Measurements from ENCODE around the gene KCND3.

KCND3 gene

GRCh38 chr1:112006416-112007025 lies 17.1 kb upstream of the KCND3 start:
- TF ChIP-seq, protein P1, sequence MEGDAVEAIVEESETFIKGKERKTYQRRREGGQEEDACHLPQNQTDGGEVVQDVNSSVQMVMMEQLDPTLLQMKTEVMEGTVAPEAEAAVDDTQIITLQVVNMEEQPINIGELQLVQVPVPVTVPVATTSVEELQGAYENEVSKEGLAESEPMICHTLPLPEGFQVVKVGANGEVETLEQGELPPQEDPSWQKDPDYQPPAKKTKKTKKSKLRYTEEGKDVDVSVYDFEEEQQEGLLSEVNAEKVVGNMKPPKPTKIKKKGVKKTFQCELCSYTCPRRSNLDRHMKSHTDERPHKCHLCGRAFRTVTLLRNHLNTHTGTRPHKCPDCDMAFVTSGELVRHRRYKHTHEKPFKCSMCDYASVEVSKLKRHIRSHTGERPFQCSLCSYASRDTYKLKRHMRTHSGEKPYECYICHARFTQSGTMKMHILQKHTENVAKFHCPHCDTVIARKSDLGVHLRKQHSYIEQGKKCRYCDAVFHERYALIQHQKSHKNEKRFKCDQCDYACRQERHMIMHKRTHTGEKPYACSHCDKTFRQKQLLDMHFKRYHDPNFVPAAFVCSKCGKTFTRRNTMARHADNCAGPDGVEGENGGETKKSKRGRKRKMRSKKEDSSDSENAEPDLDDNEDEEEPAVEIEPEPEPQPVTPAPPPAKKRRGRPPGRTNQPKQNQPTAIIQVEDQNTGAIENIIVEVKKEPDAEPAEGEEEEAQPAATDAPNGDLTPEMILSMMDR (IDR thresholded peaks at IDR 0.05; ENCODE audit: insufficient read depth, low read length, missing control alignments): no peak
- no peak overlapping the region for H3K4me3 ChIP-seq (ENCODE audit: low read depth, low read length)
- CTCF ChIA-PET: no interaction called here
- DNase-seq (ENCODE audit: low read depth, low spot score): no peak
- POLR2A ChIA-PET: no interaction called here

DNA sequence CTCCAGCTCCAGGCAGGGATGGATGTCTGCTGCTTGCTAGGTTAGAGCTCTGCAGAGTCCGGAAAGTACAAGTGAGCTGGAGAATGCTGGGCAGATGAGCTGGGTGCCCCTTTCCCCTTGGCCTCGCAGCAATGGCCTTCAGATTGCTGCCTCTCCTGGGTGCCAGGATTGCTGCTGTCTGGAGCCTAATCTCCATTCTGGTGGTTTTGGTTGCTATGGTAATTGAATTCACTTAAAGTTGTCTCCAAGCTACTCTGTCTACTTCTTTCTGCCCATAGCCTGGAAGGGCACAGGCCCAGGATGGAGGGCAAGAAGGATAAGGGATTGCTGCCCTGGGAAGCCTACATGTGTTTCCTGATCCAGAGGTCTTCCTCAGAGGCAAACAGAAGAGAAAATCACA lies 14.6 kb upstream of the KCND3 start:
- ChIA-PET CTCF (no interaction called here), POLR2A (no interaction called here)
- DNase-seq (ENCODE audit: low read depth, low spot score): no peak
- no peak overlapping the region for H3K4me3 ChIP-seq (ENCODE audit: low read depth, low read length)
- TF ChIP-seq, protein P1 (IDR thresholded peaks at IDR 0.05; ENCODE audit: insufficient read depth, low read length, missing control alignments): no peak

GRCh38 chr1:112002514-112002913 lies 13.0 kb upstream of the KCND3 start:
- ChIA-PET CTCF (no interaction called here), POLR2A (no interaction called here)
- TF ChIP-seq, protein P1 (IDR thresholded peaks at IDR 0.05; ENCODE audit: insufficient read depth, low read length, missing control alignments): no peak
- no peak for DNase-seq (ENCODE audit: low read depth, low spot score)
- H3K4me3 ChIP-seq (ENCODE audit: low read depth, low read length): no peak overlapping the region

DNA sequence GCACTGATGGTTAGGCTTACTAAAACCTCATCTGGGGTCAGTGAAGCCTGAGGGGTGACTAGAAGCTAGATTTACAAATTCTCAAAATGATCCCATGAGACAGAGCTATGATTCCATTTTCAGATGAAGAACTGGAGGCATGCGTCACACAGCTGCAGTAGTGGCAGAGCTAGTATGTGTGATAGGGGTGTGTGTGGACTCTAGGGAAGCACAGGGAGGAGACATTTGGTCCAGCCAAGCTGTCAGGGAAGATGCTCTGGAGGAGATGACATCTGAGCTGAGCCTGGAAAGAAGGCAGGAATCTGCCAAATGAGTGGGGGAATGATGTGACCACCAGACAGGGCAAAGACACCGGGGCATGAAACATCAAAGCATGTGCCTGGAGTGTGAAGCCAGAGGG lies 12.0 kb upstream of the KCND3 start:
- TF ChIP-seq, protein P1 (IDR thresholded peaks at IDR 0.05; ENCODE audit: insufficient read depth, low read length, missing control alignments): no peak
- POLR2A ChIA-PET: no interaction called here
- H3K4me3 ChIP-seq (ENCODE audit: low read depth, low read length): no peak overlapping the region
- CTCF ChIA-PET: no interaction called here
- DNase-seq (ENCODE audit: low read depth, low spot score): no peak

GRCh38 chr1:112000048-112000447 lies 10.6 kb upstream of the KCND3 start:
- H3K4me3 ChIP-seq (ENCODE audit: low read depth, low read length): no peak overlapping the region
- no peak for DNase-seq (ENCODE audit: low read depth, low spot score)
- ChIA-PET CTCF (interaction anchor here (0.9 kb wide), 1 partner anchor 10 kb away, joined by 3 read pairs; no protein-coding TSS in a partner anchor), POLR2A (no interaction called here)
- TF ChIP-seq, protein P1 (IDR thresholded peaks at IDR 0.05; ENCODE audit: insufficient read depth, low read length, missing control alignments): no peak

- POLR2A ChIA-PET: no interaction called here
- CTCF ChIA-PET: no interaction called here
- TF ChIP-seq, protein P1 (IDR thresholded peaks at IDR 0.05; ENCODE audit: insufficient read depth, low read length, missing control alignments): no peak
Measured at GRCh38 chr1:111998332-111998731, 8.9 kb upstream of the KCND3 start.

More at GRCh38 chr1:111998332-111998731, 8.9 kb upstream of the KCND3 start:
- H3K4me3 ChIP-seq (ENCODE audit: low read depth, low read length): no peak overlapping the region
- DNase-seq (ENCODE audit: low read depth, low spot score): no peak

Data from AG04449 (cell line).